Keratinocyte (primary cell): ENCODE measurements around the gene CTAGE8. TPM values are rescaled to one million over a fixed set of nuclear protein-coding genes. Genes with fewer than 3 reads are reported as not detected.
"Not testable (repeated sequence)": the region's sequence is repeated elsewhere in the genome, so short reads cannot be mapped to it uniquely, and the experiment has no call there.

ENCODE experiments used
- DNase-seq: peaks from one replicate; pipeline ENCODE4 v3.0.0-alpha.2; 2011; ENCODE audit warnings: low read depth, missing footprints, low spot score
- FAIRE-seq: peaks from 2 replicates; lab custom pipeline; 2011; peaks lifted over from hg19 to GRCh38; lab: Jason Lieb, UNC
- H2AFZ ChIP-seq: 2 replicates; pipeline ENCODE4 v1.6.0; 2012; ENCODE audit warnings: low read length, control low read depth, inconsistent platforms; ENCODE audit not compliant: control insufficient read depth
- H3K27ac ChIP-seq: 2 replicates; pipeline ENCODE4 v1.5.1; 2011; ENCODE audit warnings: low read length; ENCODE audit not compliant: control insufficient read depth, insufficient read depth
- H3K27me3 ChIP-seq: 3 replicates; pipeline ENCODE4 v1.6.0; 2011; ENCODE audit warnings: low read length; ENCODE audit not compliant: control insufficient read depth, insufficient read depth; ENCODE audit errors: extremely low read depth
- H3K36me3 ChIP-seq, 2 experiments: 2 replicates in 1 of 2; 3 replicates in 1 of 2; pipeline ENCODE4 v1.5.1; 2011; ENCODE audit warnings: low read length in 2 of 2, mild to moderate bottlenecking in 1 of 2; ENCODE audit not compliant: control insufficient read depth in 2 of 2, insufficient read depth in 2 of 2; ENCODE audit errors: extremely low read depth in 1 of 2
- H3K4me1 ChIP-seq: 3 replicates; pipeline ENCODE4 v1.5.1; 2011; ENCODE audit warnings: low read length; ENCODE audit not compliant: control insufficient read depth, insufficient read depth; ENCODE audit errors: extremely low read depth
- H3K4me2 ChIP-seq: 3 replicates; pipeline ENCODE4 v1.6.0; 2011; ENCODE audit warnings: low read depth, low read length; ENCODE audit not compliant: control insufficient read depth, insufficient read depth; ENCODE audit errors: extremely low read depth
- H3K4me3 ChIP-seq, 3 experiments: fragments of 200-600 bp in 1 of 3; sonication (generic) in 1 of 3; 2 replicates in 2 of 3; 3 replicates in 1 of 3; pipeline ENCODE4 v1.5.1; 2011 to 2016; ENCODE audit warnings: low read length in 3 of 3, mild to moderate bottlenecking in 3 of 3, control low read depth in 2 of 3, inconsistent platforms in 1 of 3, low read depth in 1 of 3, mixed read lengths in 1 of 3, mixed run types in 1 of 3, moderate library complexity in 1 of 3; ENCODE audit not compliant: control insufficient read depth in 2 of 3, insufficient read depth in 2 of 3; ENCODE audit errors: extremely low read depth in 1 of 3
- H3K79me2 ChIP-seq: 2 replicates; pipeline ENCODE4 v1.6.0; 2012; ENCODE audit warnings: low read length; ENCODE audit not compliant: control insufficient read depth, insufficient read depth
- H3K9ac ChIP-seq: 3 replicates; pipeline ENCODE4 v1.6.0; 2011; ENCODE audit warnings: low read length; ENCODE audit not compliant: control insufficient read depth, insufficient read depth; ENCODE audit errors: extremely low read depth
- H3K9me1 ChIP-seq: 3 replicates; pipeline ENCODE4 v1.6.0; 2011; ENCODE audit warnings: low read length; ENCODE audit not compliant: control insufficient read depth, insufficient read depth; ENCODE audit errors: extremely low read depth
- H3K9me3 ChIP-seq: 2 replicates; pipeline ENCODE4 v1.5.1; 2012; ENCODE audit warnings: low read depth, low read length; ENCODE audit not compliant: control insufficient read depth
- H4K20me1 ChIP-seq: 3 replicates; pipeline ENCODE4 v1.6.0; 2011; ENCODE audit warnings: low read length; ENCODE audit not compliant: control insufficient read depth, insufficient read depth; ENCODE audit errors: extremely low read depth
- dilution Hi-C: fragments of 300-500 bp; cut with MboI; formaldehyde crosslinking; loops from one replicate; pipeline ENCODE4 v1.7.0; 2020; ENCODE audit warnings: low sequenced_read_pairs; ENCODE audit not compliant: extremely low pct_ligation_motif_present
- polyA plus RNA-seq, 5 experiments: library from polyadenylated mRNA; depleted of rRNA in 3 of 5; stranded (reverse) in 3 of 5; stranded (forward) in 1 of 5; unstranded in 1 of 5; fragments of >200 nt; gene quantifications; 1 replicate in 1 of 5; 2 replicates in 3 of 5; 3 replicates in 1 of 5; pipeline versions ENCODE4 v1.2.1 to v1.2.3, GENCODE V29; 2011 to 2012; ENCODE audit warnings: missing spikeins in 2 of 5, low read depth in 1 of 5, low replicate concordance in 1 of 5

The CTAGE8 gene
- polyA plus RNA-seq, 1 donor (not counting 4 experiments of a cell fraction or from before 2014, with no cell fraction given) = 0.50 TPM

GRCh38 chr7:144247674-144248330 is 21.3 kb downstream of the CTAGE8 start:
- H2AFZ ChIP-seq, dilution Hi-C loops, H3K27me3 ChIP-seq, H3K27ac ChIP-seq, FAIRE-seq, H4K20me1 ChIP-seq, H3K79me2 ChIP-seq, H3K9me3 ChIP-seq, H3K36me3 ChIP-seq, H3K4me1 ChIP-seq, DNase-seq, H3K4me3 ChIP-seq, H3K9ac ChIP-seq, H3K9me1 ChIP-seq, H3K4me2 ChIP-seq: not testable (repeated sequence)

GRCh38 chr7:144246967-144247366 is 22.1 kb downstream of the CTAGE8 start:
- DNase-seq, H3K27ac ChIP-seq, H3K9ac ChIP-seq, H2AFZ ChIP-seq, H3K27me3 ChIP-seq, FAIRE-seq, H3K9me1 ChIP-seq, dilution Hi-C loops, H3K4me2 ChIP-seq, H4K20me1 ChIP-seq, H3K9me3 ChIP-seq, H3K4me3 ChIP-seq, H3K79me2 ChIP-seq, H3K36me3 ChIP-seq, H3K4me1 ChIP-seq: not testable (repeated sequence)

- H3K9me3 ChIP-seq, H3K4me1 ChIP-seq, H3K27me3 ChIP-seq, H4K20me1 ChIP-seq, DNase-seq, H3K4me3 ChIP-seq, H3K9ac ChIP-seq, H3K79me2 ChIP-seq, FAIRE-seq, H3K9me1 ChIP-seq, H3K4me2 ChIP-seq, H3K27ac ChIP-seq, H3K36me3 ChIP-seq, H2AFZ ChIP-seq, dilution Hi-C loops: not testable (repeated sequence)
These were observed 23.7 kb downstream of the CTAGE8 start for GRCh38 chr7:144245372-144245771.

DNA sequence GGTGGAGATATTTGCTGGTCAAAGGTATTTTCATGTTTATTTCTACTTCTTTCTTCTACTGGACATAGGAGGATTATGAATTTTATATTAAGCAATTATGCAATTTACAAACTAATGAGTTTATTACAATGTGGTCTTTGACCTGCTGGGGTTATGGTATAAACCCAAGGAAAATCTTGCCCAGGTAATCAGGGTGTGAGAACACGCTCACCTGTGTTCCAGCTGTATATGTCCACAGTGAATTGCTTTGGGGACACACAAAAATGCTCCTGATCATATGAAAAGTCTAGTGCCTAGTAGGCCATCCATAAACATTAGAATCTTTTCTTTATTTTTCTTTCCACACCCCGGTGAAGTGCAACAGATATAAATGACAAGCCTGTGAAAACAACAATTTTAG is 29.7 kb downstream of the CTAGE8 start, which contains the start of gene OR2A42:
Gene OR2A42, minus strand, starts transcription at position 241 of the 400 bp plus-strand sequence. CDS start 6,762 bp downstream, outside the sequence.
- H2AFZ ChIP-seq, H3K4me2 ChIP-seq, H3K9me1 ChIP-seq, dilution Hi-C loops, H3K79me2 ChIP-seq, H3K4me3 ChIP-seq, H4K20me1 ChIP-seq, DNase-seq, H3K27ac ChIP-seq, H3K9me3 ChIP-seq, FAIRE-seq, H3K4me1 ChIP-seq, H3K27me3 ChIP-seq, H3K9ac ChIP-seq, H3K36me3 ChIP-seq: not testable (repeated sequence)

DNA sequence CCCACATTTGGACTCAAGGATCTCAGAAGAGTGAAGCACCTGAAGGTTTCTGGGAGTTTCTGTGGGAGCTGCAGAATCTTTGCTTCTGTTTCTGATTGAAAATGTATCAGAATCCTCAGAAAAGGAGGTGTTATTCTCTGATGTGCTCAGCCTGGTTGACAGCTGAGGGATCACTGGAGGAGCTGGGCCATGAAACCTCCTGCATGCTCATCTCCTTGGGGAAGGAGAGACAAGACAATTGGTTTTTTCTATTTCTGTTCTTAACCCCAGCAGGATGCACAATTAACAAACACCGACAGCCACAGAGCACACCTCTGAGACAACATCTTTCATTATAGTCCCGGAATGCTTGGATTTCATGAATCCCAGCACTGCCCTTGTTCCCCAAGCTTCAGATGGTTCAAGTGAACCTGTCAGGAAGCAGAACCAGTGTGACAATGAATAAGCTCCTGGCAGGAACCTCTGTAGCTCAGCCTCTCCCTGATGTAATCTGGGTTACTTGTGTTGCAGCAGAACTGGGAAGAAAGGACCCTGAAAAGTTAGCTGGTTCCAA is 30.5 kb downstream of the CTAGE8 start:
- H3K4me3 ChIP-seq, H3K79me2 ChIP-seq, H3K4me1 ChIP-seq, dilution Hi-C loops, H3K9me3 ChIP-seq, H3K27me3 ChIP-seq, H2AFZ ChIP-seq, FAIRE-seq, H3K4me2 ChIP-seq, H4K20me1 ChIP-seq, H3K27ac ChIP-seq, H3K9me1 ChIP-seq, H3K9ac ChIP-seq, DNase-seq, H3K36me3 ChIP-seq: not testable (repeated sequence)
